Measurements from ENCODE around the gene KCNA2.

The KCNA2 gene

GRCh38 chr1:110566836-110567235 is 39.3 kb downstream of the KCNA2 start:
- TF ChIP-seq CTCF (IDR thresholded peaks at IDR 0.05; ENCODE audit: borderline replicate concordance, control extremely low read depth, extremely low read depth, insufficient read depth, missing control alignments), result no peak
- in situ Hi-C loops (cut with MboI; ENCODE audit: low sequenced_read_pairs, unreplicated experiment), result no loop called here
- DNase-seq (ENCODE audit: low spot score), result no peak

DNA sequence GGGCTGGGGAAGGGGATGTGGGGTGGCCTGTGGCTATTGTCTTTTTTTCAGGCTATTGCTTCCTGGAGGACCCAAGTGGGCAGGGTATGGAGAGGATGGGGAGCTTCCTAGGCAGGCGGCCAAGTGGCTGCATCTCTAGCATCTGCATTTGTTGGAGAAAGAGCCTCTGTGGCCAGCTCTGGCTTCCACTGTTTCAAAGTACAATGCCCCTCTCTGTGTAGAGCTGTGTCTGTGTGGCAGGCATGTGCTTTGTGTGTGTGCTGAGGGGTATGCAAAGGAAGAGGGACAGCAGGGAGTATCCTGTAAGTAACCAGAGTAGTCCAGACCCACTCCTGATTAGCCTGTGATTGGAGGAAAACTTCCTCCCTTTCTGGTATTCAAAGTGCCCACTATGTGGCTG is 40.6 kb downstream of the KCNA2 start:
- in situ Hi-C loops (cut with MboI; ENCODE audit: low sequenced_read_pairs, unreplicated experiment), result no loop called here
- DNase-seq (ENCODE audit: low spot score), result no peak
- no peak for TF ChIP-seq CTCF (IDR thresholded peaks at IDR 0.05; ENCODE audit: borderline replicate concordance, control extremely low read depth, extremely low read depth, insufficient read depth, missing control alignments)

GRCh38 chr1:110563089-110563488 is 43.1 kb downstream of the KCNA2 start:
- DNase-seq (ENCODE audit: low spot score), result no peak
- no peak for TF ChIP-seq CTCF (IDR thresholded peaks at IDR 0.05; ENCODE audit: borderline replicate concordance, control extremely low read depth, extremely low read depth, insufficient read depth, missing control alignments)
- in situ Hi-C loops (cut with MboI; ENCODE audit: low sequenced_read_pairs, unreplicated experiment), result no loop called here

GRCh38 chr1:110561596-110561995 is 44.6 kb downstream of the KCNA2 start:
- in situ Hi-C loops (cut with MboI; ENCODE audit: low sequenced_read_pairs, unreplicated experiment), result no loop called here
- DNase-seq (ENCODE audit: low spot score), result no peak
- no peak for TF ChIP-seq CTCF (IDR thresholded peaks at IDR 0.05; ENCODE audit: borderline replicate concordance, control extremely low read depth, extremely low read depth, insufficient read depth, missing control alignments)

DNA sequence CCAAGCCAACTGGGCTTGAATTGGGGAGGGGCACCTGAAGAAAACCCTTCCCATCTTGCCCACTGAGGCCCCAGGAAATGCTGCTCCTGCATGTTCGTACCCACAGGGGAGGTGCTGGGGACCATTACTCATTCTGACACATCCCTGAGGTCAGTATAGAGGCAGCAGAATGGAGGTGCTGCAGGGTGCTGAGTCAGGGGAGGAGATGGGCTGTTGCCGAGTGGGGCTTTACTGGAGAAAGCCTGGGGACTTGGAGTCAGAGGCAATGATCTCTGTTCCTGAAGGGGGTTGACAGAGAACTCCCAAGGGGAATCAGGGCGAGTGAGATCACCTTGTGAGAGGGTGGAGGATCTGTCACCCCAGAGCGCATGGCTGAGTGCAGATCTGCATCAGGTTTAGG is 47.0 kb downstream of the KCNA2 start:
- DNase-seq (ENCODE audit: low spot score), result no peak
- TF ChIP-seq CTCF (IDR thresholded peaks at IDR 0.05; ENCODE audit: borderline replicate concordance, control extremely low read depth, extremely low read depth, insufficient read depth, missing control alignments), result no peak
- in situ Hi-C loops (cut with MboI; ENCODE audit: low sequenced_read_pairs, unreplicated experiment), result no loop called here

DNA sequence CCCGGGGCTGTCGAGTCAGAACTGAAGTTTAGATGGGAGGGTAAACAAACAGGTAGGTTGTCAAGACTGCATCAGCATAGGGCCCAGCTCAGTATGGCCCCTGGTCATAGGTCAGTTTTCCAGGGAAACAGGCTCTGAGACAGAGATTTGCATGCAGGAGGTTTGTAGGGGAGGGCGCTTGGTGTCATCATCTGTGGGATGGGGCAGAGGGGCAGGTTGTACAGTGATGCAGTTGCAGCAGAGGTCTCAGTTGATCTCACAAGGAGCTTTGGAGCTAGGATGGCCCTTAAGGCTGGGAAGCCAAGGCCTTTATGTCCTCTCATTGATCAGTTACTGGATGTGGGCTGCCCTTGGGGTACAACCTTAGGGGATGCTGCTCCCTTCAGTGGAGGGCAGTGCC is 48.7 kb downstream of the KCNA2 start:
- DNase-seq (ENCODE audit: low spot score), result no peak
- in situ Hi-C loops (cut with MboI; ENCODE audit: low sequenced_read_pairs, unreplicated experiment), result no loop called here
- TF ChIP-seq CTCF (IDR thresholded peaks at IDR 0.05; ENCODE audit: borderline replicate concordance, control extremely low read depth, extremely low read depth, insufficient read depth, missing control alignments), result no peak

- no peak for TF ChIP-seq CTCF (IDR thresholded peaks at IDR 0.05; ENCODE audit: borderline replicate concordance, control extremely low read depth, extremely low read depth, insufficient read depth, missing control alignments)
- DNase-seq (ENCODE audit: low spot score), result peak; percentile 23
- in situ Hi-C loops (cut with MboI; ENCODE audit: low sequenced_read_pairs, unreplicated experiment), result no loop called here
Measured at GRCh38 chr1:110556471-110556807, 49.7 kb downstream of the KCNA2 start.
